IMR-90 (cell line): Measurements from ENCODE around the gene KRTDAP. TPM values are rescaled to one million over a fixed set of nuclear protein-coding genes. Genes with fewer than 3 reads are reported as not detected.

Experiments
- polyA plus RNA-seq, 3 experiments: library from polyadenylated mRNA; depleted of rRNA; stranded (reverse); fragments of >200 nt; gene quantifications; 2 replicates each; pipeline ENCODE4 v1.2.3, GENCODE V29; 2012; ENCODE audit warnings: low replicate concordance in 1 of 3
- total RNA-seq: library from RNA; depleted of rRNA; stranded (reverse); fragments of >200 nt; gene quantifications from 2 replicates; pipeline ENCODE4 v1.2.3, GENCODE V29; 2012; rRNA removed

The KRTDAP gene
- total and polyA plus RNA-seq, 2 of the 4 experiments (the other 2 are of a cell fraction) = not detected

Other genes starting within 250 kb of the KRTDAP start
- gene LSR, start 241.5 kb downstream of the KRTDAP start, total RNA-seq = 0.18 and 0.28 TPM in 2 replicates
- gene LSR, start 241.5 kb downstream of the KRTDAP start, polyA plus RNA-seq (2012; rRNA removed) = 0.44 and 0.98 TPM in 2 replicates
- gene USF2, start 221.5 kb downstream of the KRTDAP start, total RNA-seq = 21.3 and 27.5 TPM in 2 replicates
- gene USF2, start 221.5 kb downstream of the KRTDAP start, polyA plus RNA-seq (2012; rRNA removed) = 65.6 and 82.5 TPM in 2 replicates
- gene HAMP, start 207.9 kb downstream of the KRTDAP start, total RNA-seq = under 0.01 TPM in 2 replicates
- gene HAMP, start 207.9 kb downstream of the KRTDAP start, polyA plus RNA-seq (2012; rRNA removed) = not detected in 2 replicates
- not detected in 2 replicates for gene MAG, start 198.3 kb downstream of the KRTDAP start, total RNA-seq
- not detected in 2 replicates for gene MAG, start 198.3 kb downstream of the KRTDAP start, polyA plus RNA-seq (2012; rRNA removed)
- 0.18 TPM in 1 of 2 replicates, not detected in the other for gene CD22, start 161.3 kb downstream of the KRTDAP start, total RNA-seq
- 0.22 TPM in 2 replicates for gene CD22, start 161.3 kb downstream of the KRTDAP start, polyA plus RNA-seq (2012; rRNA removed)
- not detected in 2 replicates for gene FFAR1, start 142.6 kb downstream of the KRTDAP start, total RNA-seq
- not detected in 2 replicates for gene FFAR1, start 142.6 kb downstream of the KRTDAP start, polyA plus RNA-seq (2012; rRNA removed)
- not detected in 2 replicates for gene FFAR3, start 132.0 kb downstream of the KRTDAP start, total RNA-seq
- not detected in 2 replicates for gene FFAR3, start 132.0 kb downstream of the KRTDAP start, polyA plus RNA-seq (2012; rRNA removed)
- not detected in 2 replicates for gene GPR42, start 119.4 kb downstream of the KRTDAP start, total RNA-seq
- not detected in 2 replicates for gene GPR42, start 119.4 kb downstream of the KRTDAP start, polyA plus RNA-seq (2012; rRNA removed)
- not detected in 2 replicates for gene FFAR2, start 42.2 kb downstream of the KRTDAP start, total RNA-seq
- not detected in 2 replicates for gene FFAR2, start 42.2 kb downstream of the KRTDAP start, polyA plus RNA-seq (2012; rRNA removed)
- gene DMKN, start 23.2 kb upstream of the KRTDAP start, total RNA-seq = 0.28 and 0.36 TPM in 2 replicates
- gene DMKN, start 23.2 kb upstream of the KRTDAP start, polyA plus RNA-seq (2012; rRNA removed) = 2.2 and 2.4 TPM in 2 replicates
- 0.56 and 0.72 TPM in 2 replicates for gene SBSN, start 37.8 kb upstream of the KRTDAP start, total RNA-seq
- 6.4 and 6.9 TPM in 2 replicates for gene SBSN, start 37.8 kb upstream of the KRTDAP start, polyA plus RNA-seq (2012; rRNA removed)
- not detected in 2 replicates for gene GAPDHS, start 43.0 kb upstream of the KRTDAP start, total RNA-seq
- not detected in 2 replicates for gene GAPDHS, start 43.0 kb upstream of the KRTDAP start, polyA plus RNA-seq (2012; rRNA removed)
- 59.2 and 67.6 TPM in 2 replicates for gene TMEM147, start 55.2 kb upstream of the KRTDAP start, total RNA-seq
- gene TMEM147, start 55.2 kb upstream of the KRTDAP start, polyA plus RNA-seq (2012; rRNA removed) = 108 and 132 TPM in 2 replicates
- gene ATP4A, start 73.2 kb upstream of the KRTDAP start, total RNA-seq = not detected in 2 replicates
- not detected in 2 replicates for gene ATP4A, start 73.2 kb upstream of the KRTDAP start, polyA plus RNA-seq (2012; rRNA removed)
- gene PMIS2, start 95.7 kb upstream of the KRTDAP start, total RNA-seq = not detected in 2 replicates
- gene PMIS2, start 95.7 kb upstream of the KRTDAP start, polyA plus RNA-seq (2012; rRNA removed) = not detected in 2 replicates
- gene HAUS5, start 122.3 kb upstream of the KRTDAP start, total RNA-seq = 3.1 and 3.4 TPM in 2 replicates
- 6.2 and 6.4 TPM in 2 replicates for gene HAUS5, start 122.3 kb upstream of the KRTDAP start, polyA plus RNA-seq (2012; rRNA removed)
- 19.0 and 20.6 TPM in 2 replicates for gene RBM42, start 138.6 kb upstream of the KRTDAP start, total RNA-seq
- gene RBM42, start 138.6 kb upstream of the KRTDAP start, polyA plus RNA-seq (2012; rRNA removed) = 41.5 and 53.9 TPM in 2 replicates
- gene ETV2, start 151.3 kb upstream of the KRTDAP start, total RNA-seq = 0.28 TPM in 1 of 2 replicates, not detected in the other
- 1.2 and 1.4 TPM in 2 replicates for gene ETV2, start 151.3 kb upstream of the KRTDAP start, polyA plus RNA-seq (2012; rRNA removed)
- 913 and 983 TPM in 2 replicates for gene COX6B1, start 157.9 kb upstream of the KRTDAP start, total RNA-seq
- 824 and 914 TPM in 2 replicates for gene COX6B1, start 157.9 kb upstream of the KRTDAP start, polyA plus RNA-seq (2012; rRNA removed)
- not detected in 2 replicates for gene UPK1A, start 176.1 kb upstream of the KRTDAP start, total RNA-seq
- gene UPK1A, start 176.1 kb upstream of the KRTDAP start, polyA plus RNA-seq (2012; rRNA removed) = 0.20 and 0.21 TPM in 2 replicates
- gene ZBTB32, start 214.1 kb upstream of the KRTDAP start, total RNA-seq = not detected in 2 replicates
- gene ZBTB32, start 214.1 kb upstream of the KRTDAP start, polyA plus RNA-seq (2012; rRNA removed) = not detected in 2 replicates
- 1.9 and 3.0 TPM in 2 replicates for gene KMT2B, start 227.5 kb upstream of the KRTDAP start, total RNA-seq
- 27.5 and 30.7 TPM in 2 replicates for gene KMT2B, start 227.5 kb upstream of the KRTDAP start, polyA plus RNA-seq (2012; rRNA removed)